Right atrium auricular region (tissue), 2 donors: ENCODE measurements around the gene KLHL25. TPM values are rescaled to one million over a fixed set of nuclear protein-coding genes. Genes with fewer than 3 reads are reported as not detected.
A peak's percentile ranks its signal among the peaks of the same experiment; 100 is the strongest.

ENCODE experiments used
- DNase-seq: peaks from one replicate; pipeline ENCODE4 v3.0.0-alpha.2; 2019; ENCODE audit warnings: low spot score
- H3K27ac ChIP-seq, 2 donors: fragments of 200-600 bp; sonication (generic); 1 replicate in 1 of 2; 2 replicates in 1 of 2; pipeline ENCODE4 v1.5.1; 2016 to 2019
- H3K27me3 ChIP-seq, 2 donors: fragments of 200-600 bp; sonication (generic); one replicate each; pipeline versions ENCODE4 v1.5.1 to v1.6.0; 2017 to 2019
- H3K36me3 ChIP-seq: fragments of 200-600 bp; sonication (generic); one replicate; pipeline ENCODE4 v1.5.1; 2016
- H3K4me1 ChIP-seq, 2 donors: fragments of 200-600 bp; sonication (generic); one replicate each; pipeline versions ENCODE4 v1.5.1 to v1.6.0; 2017 to 2019
- H3K4me3 ChIP-seq, 2 donors: fragments of 200-600 bp; sonication (generic); 1 replicate in 1 of 2; 2 replicates in 1 of 2; pipeline ENCODE4 v1.5.1; 2017 to 2019; ENCODE audit warnings: mild to moderate bottlenecking in 1 of 2, moderate library complexity in 1 of 2
- H3K9me3 ChIP-seq, 2 donors: fragments of 200-600 bp; sonication (generic); one replicate each; pipeline ENCODE4 v1.5.1; 2019
- CTCF ChIP-seq, 2 donors: fragments of 200-600 bp; sonication (generic); IDR thresholded peaks; one replicate each; pipeline ENCODE4 v1.5.1; 2019; ENCODE audit warnings: antibody characterized with exemption in 2 of 2
- total RNA-seq, 2 donors: library from RNA; depleted of rRNA; stranded (reverse); fragments of >200 nt; gene quantifications; one replicate each; pipeline ENCODE4 v1.1.0, GENCODE V29; 2016

The KLHL25 gene
- total RNA-seq, 2 donors from 2014 or later = 4.1 TPM

DNA sequence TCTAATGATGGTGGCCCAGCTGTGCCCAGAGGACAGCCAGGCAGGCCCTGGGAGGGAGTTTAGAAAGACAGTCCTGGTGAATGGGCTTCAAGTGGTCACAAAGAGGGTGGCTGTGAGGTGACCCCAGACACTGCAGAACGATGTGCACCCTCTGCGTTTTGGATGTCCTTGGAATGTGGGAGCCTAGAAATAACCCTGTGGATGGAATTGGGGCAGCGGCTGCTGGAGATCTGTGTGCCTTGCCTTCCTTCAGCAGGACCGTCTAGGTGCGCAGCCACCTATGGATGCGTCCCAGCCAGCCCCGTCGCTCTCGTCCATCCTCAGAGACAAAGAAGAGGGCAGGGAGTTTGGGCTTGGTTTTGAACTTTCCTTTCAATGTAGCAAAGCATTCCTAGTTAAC is 46.5 kb downstream of the KLHL25 start:
- H3K4me1 ChIP-seq = peaks cover 0 to 48% of the 10 kb centered on the region in 2 donors
- H3K27ac ChIP-seq = peak overlapping the region; percentile 71 to 81
- no peak overlapping the region for H3K4me3 ChIP-seq
- H3K27me3 ChIP-seq = no peaks in the 10 kb centered on the region
- H3K9me3 ChIP-seq = no peaks in the 10 kb centered on the region
- peak; percentile 46 for DNase-seq
- no peak for TF ChIP-seq CTCF (IDR thresholded peaks at IDR 0.05)
- peaks cover 61% of the 10 kb centered on the region for H3K36me3 ChIP-seq

GRCh38 chr15:85746641-85747040 is 48.1 kb downstream of the KLHL25 start:
- H3K27ac ChIP-seq = no peak overlapping the region
- TF ChIP-seq CTCF (IDR thresholded peaks at IDR 0.05) = no peak
- no peak overlapping the region for H3K4me3 ChIP-seq
- H3K9me3 ChIP-seq = no peaks in the 10 kb centered on the region
- H3K4me1 ChIP-seq = peaks cover 0 to 47% of the 10 kb centered on the region in 2 donors
- DNase-seq = peak; percentile 57
- peaks cover 77% of the 10 kb centered on the region for H3K36me3 ChIP-seq
- no peaks in the 10 kb centered on the region for H3K27me3 ChIP-seq

GRCh38 chr15:85745525-85746150 is 49.1 kb downstream of the KLHL25 start:
- no peaks in the 10 kb centered on the region for H3K9me3 ChIP-seq
- H3K36me3 ChIP-seq = peaks cover 87% of the 10 kb centered on the region
- H3K4me3 ChIP-seq = no peak overlapping the region
- no peak overlapping the region for H3K27ac ChIP-seq
- TF ChIP-seq CTCF (IDR thresholded peaks at IDR 0.05) = no peak
- DNase-seq = peak; percentile 58
- H3K27me3 ChIP-seq = no peaks in the 10 kb centered on the region
- H3K4me1 ChIP-seq = peaks cover 0 to 40% of the 10 kb centered on the region in 2 donors

DNA sequence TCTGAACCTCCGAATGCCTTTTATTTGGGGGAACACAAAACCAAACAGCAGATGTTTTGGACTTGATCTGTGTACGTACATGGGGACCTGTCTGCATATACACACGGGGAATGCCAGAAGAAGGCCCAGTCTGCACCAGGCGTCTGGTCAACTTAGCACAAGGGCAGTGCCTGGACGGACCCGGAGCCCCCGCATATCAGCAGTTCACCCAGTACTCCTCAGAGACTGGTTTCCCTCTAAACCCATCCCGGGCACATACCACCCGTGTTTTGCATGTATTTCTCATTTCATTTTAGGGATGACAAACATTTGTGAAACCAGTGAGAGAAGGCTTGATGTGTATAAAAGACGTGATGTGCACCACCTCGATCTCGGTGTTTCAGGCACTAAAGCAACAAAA is 49.7 kb downstream of the KLHL25 start:
- TF ChIP-seq CTCF (IDR thresholded peaks at IDR 0.05) = no peak
- Histone ChIP-seq H3K9me3 (no peaks in the 10 kb centered on the region), H3K4me1 (peaks cover 0 to 34% of the 10 kb centered on the region in 2 donors)

GRCh38 chr15:85744579-85744978 is 50.1 kb downstream of the KLHL25 start:
- H3K36me3 ChIP-seq = peaks cover 97% of the 10 kb centered on the region
- DNase-seq = peak; percentile 57
- TF ChIP-seq CTCF (IDR thresholded peaks at IDR 0.05) = no peak
- H3K4me3 ChIP-seq = no peak overlapping the region
- no peaks in the 10 kb centered on the region for H3K27me3 ChIP-seq
- H3K9me3 ChIP-seq = no peaks in the 10 kb centered on the region
- no peak overlapping the region for H3K27ac ChIP-seq
- peaks cover 0 to 30% of the 10 kb centered on the region in 2 donors for H3K4me1 ChIP-seq

More for the DNA sequence above, 49.7 kb downstream of the KLHL25 start:
- DNase-seq = peak; percentile 55
- H3K4me3 ChIP-seq = no peak overlapping the region
- no peaks in the 10 kb centered on the region for H3K27me3 ChIP-seq
- H3K27ac ChIP-seq = no peak overlapping the region
- peaks cover 93% of the 10 kb centered on the region for H3K36me3 ChIP-seq
